ENCODE data around the gene ULK3. TPM values are rescaled to one million over a fixed set of nuclear protein-coding genes. Genes with fewer than 3 reads are reported as not detected.

ULK3 gene
- total RNA-seq, 1 donor from 2014 or later, result 19.7 TPM

DNA sequence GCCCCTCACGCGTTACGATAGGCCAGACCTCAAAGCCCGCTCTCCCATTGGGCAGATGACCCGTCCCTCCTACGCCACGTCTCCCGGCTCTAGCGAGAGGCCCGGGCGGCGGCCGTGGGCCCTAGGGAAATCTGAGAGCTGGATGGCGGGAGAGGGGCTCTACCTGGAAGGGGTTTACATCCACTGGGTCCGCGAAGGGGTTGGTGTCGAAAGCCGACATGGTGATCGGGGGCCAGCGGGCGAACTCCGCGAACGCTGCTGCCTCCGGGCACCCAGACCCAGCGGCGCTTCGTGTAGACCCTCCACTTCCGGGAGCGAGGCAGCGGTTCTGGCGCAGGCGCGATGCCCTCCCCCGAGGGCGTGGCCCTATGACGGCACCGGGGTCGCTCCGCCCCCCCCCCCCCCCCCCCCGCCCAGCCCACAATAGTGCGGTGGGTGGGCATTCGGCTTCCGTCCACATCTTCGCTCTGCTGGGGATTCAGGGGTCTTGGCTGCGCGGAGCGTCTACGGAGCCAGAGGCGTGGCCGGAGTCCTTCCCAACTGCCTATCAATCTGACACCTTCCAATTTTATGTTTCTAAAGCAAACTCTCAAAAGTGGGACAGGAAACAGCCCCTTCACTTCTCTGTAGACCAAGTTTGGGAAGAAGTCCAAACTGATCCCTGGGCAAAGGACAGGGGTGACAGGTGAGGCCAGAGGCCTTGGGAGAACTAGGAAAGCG, 30.2 kb upstream of the ULK3 start, which contains the start of gene SCAMP2:
Gene SCAMP2 (minus strand): TSS at position 330 of the 720 bp plus-strand sequence. CDS start 110 bp downstream, at position 220.
- DNase-seq (ENCODE audit: low read depth), result no peak
- peak within 1 kb of the TSS; percentile 94 for H3K4me3 ChIP-seq (ENCODE audit: low read depth, low read length)
- TF ChIP-seq, protein P1, sequence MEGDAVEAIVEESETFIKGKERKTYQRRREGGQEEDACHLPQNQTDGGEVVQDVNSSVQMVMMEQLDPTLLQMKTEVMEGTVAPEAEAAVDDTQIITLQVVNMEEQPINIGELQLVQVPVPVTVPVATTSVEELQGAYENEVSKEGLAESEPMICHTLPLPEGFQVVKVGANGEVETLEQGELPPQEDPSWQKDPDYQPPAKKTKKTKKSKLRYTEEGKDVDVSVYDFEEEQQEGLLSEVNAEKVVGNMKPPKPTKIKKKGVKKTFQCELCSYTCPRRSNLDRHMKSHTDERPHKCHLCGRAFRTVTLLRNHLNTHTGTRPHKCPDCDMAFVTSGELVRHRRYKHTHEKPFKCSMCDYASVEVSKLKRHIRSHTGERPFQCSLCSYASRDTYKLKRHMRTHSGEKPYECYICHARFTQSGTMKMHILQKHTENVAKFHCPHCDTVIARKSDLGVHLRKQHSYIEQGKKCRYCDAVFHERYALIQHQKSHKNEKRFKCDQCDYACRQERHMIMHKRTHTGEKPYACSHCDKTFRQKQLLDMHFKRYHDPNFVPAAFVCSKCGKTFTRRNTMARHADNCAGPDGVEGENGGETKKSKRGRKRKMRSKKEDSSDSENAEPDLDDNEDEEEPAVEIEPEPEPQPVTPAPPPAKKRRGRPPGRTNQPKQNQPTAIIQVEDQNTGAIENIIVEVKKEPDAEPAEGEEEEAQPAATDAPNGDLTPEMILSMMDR (conservative IDR thresholded peaks at IDR 0.05; ENCODE audit: low read depth, low read length), result no peak

DNA sequence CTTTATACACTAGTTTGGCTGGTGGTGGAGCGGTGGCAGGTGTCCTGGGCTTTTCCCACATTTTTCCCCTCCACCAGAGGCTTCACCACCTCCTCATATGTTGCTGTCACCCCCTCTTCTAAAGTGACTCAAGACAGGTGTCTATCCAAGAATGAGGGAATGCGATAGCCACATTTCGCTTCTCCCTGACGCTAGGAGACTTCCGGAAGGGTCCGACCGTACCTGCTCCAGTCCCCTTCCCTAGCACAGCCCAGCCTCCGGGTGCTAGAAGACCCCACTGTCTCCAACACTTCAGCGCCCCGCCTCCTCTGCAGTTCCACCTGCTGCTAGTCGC, 29.7 kb upstream of the ULK3 start:
- peak overlapping the region; percentile 94 for H3K4me3 ChIP-seq (ENCODE audit: low read depth, low read length)
- no peak for DNase-seq (ENCODE audit: low read depth)
- TF ChIP-seq, protein P1 (conservative IDR thresholded peaks at IDR 0.05; ENCODE audit: low read depth, low read length), result no peak

DNA sequence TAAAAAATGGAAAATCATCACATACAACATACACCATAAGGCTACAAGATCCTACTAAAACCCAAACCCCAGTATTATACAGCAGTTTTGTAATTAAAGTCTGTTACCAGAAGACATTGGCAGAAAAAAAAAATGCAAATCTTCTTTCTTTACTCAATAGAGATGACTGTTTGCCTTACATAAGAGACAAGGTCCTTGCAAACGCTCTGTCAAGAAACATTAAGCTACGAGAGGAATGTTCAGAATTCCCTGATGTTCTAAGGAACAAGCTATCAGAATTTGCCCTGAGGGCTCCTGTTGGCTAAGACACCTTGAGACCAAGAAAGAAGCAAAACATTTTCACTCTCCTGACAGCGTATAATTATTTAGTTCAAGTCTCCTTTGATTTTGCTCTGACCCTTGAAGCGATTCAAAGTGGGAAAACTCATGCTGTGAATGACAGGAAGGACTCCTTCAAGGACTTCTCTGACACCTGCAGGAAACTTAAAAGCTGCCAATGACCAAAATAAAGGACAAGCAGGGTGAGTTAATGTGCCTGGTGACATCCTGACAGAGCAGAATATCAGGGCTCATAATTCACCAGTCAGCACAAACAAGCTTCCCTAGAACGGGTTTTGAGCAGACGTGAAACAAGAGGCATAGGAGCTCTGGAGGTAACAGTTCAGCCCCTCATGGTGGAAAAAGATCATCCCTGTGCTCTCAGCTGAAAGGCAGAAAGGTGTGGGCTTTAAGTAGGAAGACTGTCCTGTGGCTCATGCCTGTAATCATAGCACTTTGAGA, 27.7 kb upstream of the ULK3 start:
- H3K4me3 ChIP-seq (ENCODE audit: low read depth, low read length), result no peak overlapping the region
- no peak for DNase-seq (ENCODE audit: low read depth)
- TF ChIP-seq, protein P1 (conservative IDR thresholded peaks at IDR 0.05; ENCODE audit: low read depth, low read length), result no peak

DNA sequence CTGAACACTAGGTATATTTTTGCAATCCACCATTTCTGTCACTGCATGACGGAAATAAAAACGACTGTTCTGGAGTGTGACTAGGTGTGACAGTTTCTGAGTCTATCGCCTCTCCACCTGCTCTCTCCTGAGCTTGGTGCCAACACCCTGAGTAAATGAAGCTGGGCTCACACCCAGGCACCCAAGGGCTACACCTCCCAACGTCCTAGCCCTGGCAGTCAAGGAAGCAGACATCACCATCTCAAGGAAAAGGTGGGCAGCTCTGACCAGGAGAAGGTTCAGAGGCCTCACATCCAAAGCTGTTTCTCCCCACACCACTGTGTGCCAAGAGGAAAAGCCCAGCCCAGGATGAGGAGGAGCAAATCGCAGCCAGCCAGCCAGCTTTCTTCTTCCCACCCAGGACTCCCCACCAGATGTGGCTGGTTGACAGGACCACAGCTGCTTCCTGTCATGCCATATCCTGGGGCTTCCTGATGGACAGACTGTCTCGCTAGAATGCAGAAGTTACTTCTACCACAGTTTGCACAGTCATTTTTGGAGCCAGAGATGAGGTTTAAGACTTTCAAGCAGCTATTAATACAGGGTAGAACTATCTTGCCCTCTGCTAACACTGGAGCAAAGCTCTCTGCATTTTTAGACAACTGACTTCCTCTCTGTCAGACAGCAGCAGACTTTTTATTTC, 26.9 kb upstream of the ULK3 start:
- no peak overlapping the region for H3K4me3 ChIP-seq (ENCODE audit: low read depth, low read length)
- TF ChIP-seq, protein P1 (conservative IDR thresholded peaks at IDR 0.05; ENCODE audit: low read depth, low read length), result no peak
- no peak for DNase-seq (ENCODE audit: low read depth)

DNA sequence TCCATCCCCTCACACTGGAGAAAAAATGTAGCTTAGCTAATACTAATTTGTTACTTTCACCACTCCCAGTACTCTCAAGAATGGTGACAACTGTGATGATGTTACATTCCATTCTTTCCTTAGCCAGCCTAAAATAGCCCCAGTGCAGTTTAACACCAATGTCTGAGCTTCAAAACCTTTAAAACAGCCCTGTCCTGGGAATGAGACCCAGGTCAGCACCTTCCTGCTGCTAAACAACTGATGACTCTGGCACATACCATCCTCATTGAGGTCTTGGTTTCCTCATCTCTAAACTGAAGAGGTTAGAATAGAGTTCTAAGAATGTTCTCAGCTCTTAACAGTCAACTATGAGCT, 26.4 kb upstream of the ULK3 start:
- no peak overlapping the region for H3K4me3 ChIP-seq (ENCODE audit: low read depth, low read length)
- no peak for DNase-seq (ENCODE audit: low read depth)
- TF ChIP-seq, protein P1 (conservative IDR thresholded peaks at IDR 0.05; ENCODE audit: low read depth, low read length), result no peak

DNA sequence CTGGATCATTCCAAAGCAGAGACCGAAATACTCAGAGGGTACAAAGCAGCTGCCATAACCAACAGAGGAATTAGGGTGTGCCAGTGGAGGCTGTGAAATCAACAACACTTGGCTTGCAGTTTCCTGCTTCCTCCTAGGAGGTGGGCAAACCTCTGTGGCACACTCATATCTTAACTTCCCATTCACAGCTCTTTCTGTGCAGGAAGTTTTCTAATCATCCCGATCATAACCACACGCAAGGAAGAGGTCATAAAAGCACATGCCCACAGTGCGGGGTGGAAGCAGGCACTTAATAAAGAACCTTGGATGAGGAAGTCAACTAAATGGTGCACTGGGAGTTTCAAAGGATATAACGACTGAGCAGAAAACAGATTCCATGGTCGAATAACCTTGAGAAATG, 25.1 kb upstream of the ULK3 start:
- no peak for DNase-seq (ENCODE audit: low read depth)
- TF ChIP-seq, protein P1 (conservative IDR thresholded peaks at IDR 0.05; ENCODE audit: low read depth, low read length), result no peak
- no peak overlapping the region for H3K4me3 ChIP-seq (ENCODE audit: low read depth, low read length)
